HG02840 (cell line): ENCODE measurements around the gene STARD6.
"Not testable (repeated sequence)": the region's sequence is repeated elsewhere in the genome, so short reads cannot be mapped to it uniquely, and the experiment has no call there.

Experiments used
- ATAC-seq: cut with Tn5 transposase; IDR thresholded peaks from one replicate; pipeline ENCODE4 v1.9.1; 2021; ENCODE audit warnings: mild to moderate bottlenecking, moderate library complexity, moderate number of reproducible peaks; ENCODE audit not compliant: unreplicated experiment, low FRiP score

STARD6 gene, protein sequence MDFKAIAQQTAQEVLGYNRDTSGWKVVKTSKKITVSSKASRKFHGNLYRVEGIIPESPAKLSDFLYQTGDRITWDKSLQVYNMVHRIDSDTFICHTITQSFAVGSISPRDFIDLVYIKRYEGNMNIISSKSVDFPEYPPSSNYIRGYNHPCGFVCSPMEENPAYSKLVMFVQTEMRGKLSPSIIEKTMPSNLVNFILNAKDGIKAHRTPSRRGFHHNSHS

GRCh38 chr18:54357660-54358494, at the start of gene STARD6, which contains the start of gene C18orf54:
Gene STARD6, minus strand, starts transcription at chr18:54357858. Its CDS starts 3,285 bp downstream, at chr18:54354573.
Gene C18orf54, plus strand, starts transcription at chr18:54357906. Its CDS starts 2,667 bp downstream, at chr18:54360573.
- peak; percentile 92 for ATAC-seq

DNA sequence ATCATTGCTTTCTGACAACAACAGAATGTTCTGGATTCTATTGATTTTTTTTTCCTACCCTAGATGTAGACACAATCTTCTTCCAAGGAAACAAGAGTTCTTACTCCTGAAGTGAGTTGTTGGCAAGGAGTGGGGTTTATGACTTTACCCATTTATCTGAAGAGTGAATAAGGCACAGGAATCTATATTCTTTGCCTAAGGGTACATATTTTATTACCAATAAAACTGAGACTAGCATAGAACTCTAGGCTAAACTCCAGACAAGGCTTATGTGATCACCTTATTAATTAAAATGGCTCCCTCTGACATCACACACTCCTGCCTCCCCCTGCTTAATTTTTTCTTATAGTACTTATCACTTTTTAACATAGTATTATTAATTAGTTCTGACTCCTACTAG, 47.6 kb upstream of the STARD6 start:
- ATAC-seq: no peak

GRCh38 chr18:54396760-54397159, 39.1 kb upstream of the STARD6 start:
- ATAC-seq: no peak

DNA sequence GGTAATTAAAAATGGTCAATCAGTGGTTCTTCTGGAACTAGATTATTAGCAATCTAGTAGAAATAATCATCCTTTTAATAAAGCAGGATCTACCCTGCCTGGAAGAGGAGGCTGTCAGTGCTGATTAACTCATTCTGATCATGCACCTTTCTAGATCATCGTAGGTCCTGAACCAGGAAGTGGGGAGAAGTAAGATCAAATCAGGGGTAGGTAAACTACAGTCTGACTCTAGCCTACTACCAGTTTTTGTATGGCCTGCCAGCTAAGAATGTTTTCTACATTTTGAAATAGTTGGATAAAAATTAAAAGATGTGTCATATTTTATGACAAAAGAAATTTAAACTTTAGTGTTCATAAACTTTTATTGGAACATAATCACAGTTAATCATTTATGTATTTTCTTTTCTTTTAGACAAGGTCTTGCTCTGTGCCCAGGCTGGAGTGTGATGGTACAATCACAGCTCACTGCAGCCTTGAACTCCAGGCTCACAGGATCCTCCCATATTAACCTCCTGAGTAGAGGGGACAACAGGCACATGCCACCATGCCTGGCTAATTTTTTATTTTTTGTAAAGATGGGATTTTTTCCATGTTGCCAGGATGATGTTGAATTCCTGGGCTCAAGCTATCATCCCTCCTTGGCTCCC, 36.1 kb upstream of the STARD6 start:
- ATAC-seq: no peak

DNA sequence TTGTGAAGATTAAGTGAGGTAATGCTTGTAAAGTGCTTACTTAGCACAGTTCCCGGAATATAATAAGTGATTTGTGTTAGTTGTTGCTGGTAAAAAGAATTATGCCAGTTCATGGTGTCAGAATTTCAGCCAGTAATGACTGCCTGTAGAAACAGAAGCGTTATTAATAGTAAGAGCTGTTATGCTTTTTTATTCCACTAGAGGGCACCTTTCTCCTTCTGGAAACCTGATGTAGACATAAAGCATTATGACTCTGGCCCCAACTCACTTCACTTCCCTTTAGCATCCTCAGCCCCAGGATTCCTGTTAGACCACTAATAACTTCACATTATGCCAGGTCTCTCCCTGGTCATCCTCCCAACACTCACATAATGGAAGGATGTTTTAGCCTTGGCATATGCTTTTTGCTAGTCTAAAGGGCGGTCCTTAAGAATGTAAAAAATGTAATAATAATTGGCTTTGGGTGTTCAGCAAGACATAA, 34.9 kb upstream of the STARD6 start:
- no peak for ATAC-seq

DNA sequence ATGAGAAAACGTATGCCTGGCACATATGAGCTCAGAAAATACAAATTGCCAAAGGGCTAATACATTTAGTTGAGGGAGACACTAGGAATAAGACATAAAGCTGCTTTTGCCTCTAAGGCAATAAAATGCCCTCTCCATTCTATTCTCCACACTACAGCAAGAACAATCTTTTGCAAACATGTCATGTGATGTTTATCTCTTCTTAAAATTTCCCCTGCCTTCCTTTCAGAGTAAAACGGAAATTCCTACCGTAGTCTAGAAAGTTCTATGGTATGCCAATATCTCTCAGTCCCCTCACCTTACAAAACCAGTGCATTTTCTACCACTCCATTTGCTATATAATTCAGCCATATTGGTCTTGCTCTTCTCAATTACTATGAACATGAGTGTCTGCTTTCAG, 33.2 kb upstream of the STARD6 start:
- no peak for ATAC-seq

- ATAC-seq: no peak
Observed at GRCh38 chr18:54389143-54389505, 31.5 kb upstream of the STARD6 start.

DNA sequence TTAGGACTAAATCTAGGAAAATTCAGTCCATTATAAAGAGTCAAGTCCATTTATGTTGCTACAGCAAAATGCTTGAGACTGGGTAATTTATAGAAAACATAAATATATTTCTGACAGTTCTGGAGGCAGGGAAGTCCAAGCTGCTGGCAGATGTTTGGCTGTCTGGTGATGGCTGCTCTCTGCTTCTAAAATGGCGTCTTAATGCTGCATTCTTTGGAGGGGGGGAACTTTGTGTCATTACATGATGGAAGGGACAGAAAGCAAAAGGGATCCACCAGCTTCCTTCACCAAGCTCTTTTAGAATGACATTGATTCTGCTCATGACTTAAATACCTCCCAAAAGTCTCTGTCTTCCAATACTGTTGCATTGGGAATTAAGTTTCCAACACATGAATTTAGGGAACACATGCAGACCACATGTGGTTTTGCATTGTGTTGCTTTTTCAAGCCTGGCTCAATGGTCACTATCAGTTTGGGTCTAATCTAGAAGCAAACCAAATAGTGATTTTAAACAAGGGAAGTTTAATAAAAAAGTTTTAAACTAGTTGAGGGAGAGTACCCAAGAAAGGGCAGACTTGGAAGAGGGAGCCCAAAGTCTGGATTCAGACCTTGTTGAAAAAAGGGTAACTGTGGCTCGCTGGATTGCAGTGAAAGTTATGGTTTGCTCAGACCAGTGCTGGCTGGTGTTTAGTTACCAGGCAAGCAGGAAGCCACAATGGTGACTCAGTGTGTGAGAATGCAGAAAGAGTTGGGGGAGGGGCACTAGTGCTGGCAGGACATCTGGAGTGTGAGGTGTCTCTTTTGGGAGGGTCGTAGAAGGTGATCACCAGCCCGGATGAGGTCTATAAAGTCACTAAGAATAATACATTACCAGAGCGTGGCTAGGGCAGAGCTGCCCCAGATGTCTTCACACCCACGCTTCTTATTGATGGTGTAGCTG, 30.8 kb upstream of the STARD6 start:
- peak; percentile 84 for ATAC-seq

- ATAC-seq: no peak
Observed at GRCh38 chr18:54387631-54388030, 30.0 kb upstream of the STARD6 start.

- ATAC-seq: not testable (repeated sequence)
Observed at GRCh38 chr18:54386800-54387495, 29.3 kb upstream of the STARD6 start.

GRCh38 chr18:54386043-54386442, 28.4 kb upstream of the STARD6 start:
- ATAC-seq: no peak

DNA sequence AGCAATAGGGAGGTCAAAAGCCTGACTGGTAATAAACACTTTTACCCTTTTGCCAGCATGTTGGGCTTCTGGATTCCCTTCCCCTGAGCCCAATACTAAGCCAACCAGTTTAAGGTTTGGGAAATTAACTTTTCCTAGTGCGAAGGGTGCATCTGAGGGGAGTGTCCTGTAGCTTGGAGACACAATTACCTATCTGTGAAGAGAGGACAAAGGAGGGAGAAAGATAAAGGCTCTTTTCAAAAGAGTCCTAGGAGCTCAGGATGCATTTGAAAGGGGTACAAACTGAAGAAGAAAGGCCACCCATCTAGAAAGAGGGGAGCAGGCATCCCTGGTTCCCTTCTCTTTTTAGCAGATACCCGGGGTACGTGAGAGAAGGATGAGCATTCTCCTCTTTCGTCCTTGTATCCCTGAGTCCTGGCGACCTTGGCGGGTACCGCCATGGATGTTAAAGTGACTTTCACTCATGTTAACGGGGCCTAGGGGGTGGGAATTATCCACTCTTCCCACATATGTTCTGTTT, 25.1 kb upstream of the STARD6 start:
- no peak for ATAC-seq

GRCh38 chr18:54382076-54382475, 24.4 kb upstream of the STARD6 start:
- no peak for ATAC-seq

DNA sequence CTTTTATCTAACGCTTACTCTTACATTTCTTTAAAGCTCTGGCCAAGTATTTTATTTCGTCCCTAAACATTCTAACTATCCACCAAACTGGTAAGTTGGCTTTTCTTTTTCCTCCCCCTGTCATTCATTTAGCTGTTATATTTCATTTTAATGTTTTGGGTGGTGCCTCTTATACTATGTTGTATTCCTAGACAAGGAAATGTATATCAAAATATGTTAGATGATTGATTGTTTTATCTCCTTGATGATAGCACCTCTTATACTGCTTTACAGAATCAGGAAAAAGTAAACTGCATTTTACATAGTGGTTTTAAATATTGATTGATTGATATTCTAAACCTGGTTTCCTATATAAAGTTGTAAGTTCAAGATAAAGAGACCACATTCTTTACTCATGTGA, 24.0 kb upstream of the STARD6 start:
- no peak for ATAC-seq

GRCh38 chr18:54378057-54378456, 20.4 kb upstream of the STARD6 start:
- ATAC-seq: no peak

GRCh38 chr18:54360406-54360805, 2.7 kb upstream of the STARD6 start:
- no peak for ATAC-seq

DNA sequence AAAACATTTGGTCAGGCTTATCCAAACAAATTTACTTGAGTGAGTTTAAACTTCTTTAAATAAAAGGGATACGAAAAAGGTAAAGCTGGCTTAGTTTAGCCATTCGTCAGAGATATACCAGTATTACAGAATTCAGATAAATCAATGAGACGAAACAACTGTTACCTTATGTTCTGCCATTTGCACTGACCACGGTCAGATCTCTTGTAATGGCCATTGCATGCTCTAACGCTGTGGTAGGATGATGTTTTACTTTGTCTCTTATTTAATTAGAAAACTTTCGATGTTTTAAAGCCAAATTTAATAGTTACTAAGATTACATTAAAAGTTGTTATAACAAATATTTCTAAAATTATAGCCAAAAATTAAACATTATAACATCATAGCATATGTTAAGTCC, 1.6 kb upstream of the STARD6 start:
- no peak for ATAC-seq

DNA sequence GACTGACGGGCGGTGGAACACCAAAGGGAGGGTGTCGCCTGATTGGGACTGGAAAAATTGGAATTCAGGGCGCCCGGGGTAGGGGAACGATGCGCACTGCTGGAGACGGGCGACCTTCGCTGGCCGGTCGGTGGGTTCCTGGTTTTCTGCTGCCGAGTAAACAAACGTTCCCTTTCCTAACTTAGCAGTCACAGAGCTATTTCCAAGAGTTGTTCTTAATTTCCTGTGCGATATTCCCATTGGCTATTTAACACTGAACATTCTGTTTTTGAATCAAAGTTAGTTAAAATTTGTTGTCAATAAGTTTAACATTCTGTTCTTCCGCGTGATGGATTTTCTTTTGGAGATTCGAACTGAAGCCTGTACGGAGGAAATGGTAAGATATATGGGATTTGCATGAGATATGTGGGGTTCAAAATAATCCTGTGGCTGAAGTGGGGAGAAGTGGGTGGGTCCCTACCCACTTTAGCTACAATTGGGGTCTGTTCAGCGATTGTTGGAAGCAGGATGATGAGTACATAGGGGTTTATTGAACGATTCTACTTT, 910 bp upstream of the STARD6 start:
- peak; percentile 15 for ATAC-seq

DNA sequence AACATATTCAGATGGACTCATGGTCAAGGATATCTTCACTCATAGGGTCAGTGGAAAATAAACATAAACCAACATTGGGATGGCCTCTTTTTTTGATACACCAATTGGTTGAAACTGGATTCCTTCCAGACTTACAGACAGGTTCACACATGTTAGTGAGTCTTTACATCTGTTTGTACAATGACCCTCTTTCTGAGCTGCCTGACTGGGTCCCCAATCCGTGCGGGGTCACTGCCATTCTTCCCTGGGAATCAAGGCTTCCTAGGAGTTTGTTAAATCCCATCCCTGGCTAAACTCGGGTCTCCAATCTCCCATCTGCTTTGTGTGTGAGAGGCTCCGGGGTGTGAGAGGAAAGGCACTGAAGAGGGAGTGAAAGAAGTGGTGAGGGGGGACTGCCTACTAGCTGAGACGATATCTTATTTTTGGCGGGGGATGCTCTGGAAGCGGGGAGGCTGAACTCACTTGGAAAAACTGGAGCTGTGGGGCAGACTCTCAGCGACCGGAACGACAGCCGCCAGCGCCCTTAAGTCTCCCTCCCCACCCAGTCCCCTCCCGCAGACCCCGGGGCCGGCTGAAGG, 487 bp downstream of the STARD6 start:
- peak; percentile 44 for ATAC-seq
